ENCODE measurements around the gene DCAF15. TPM values are rescaled to one million over a fixed set of nuclear protein-coding genes. Genes with fewer than 3 reads are reported as not detected.

DCAF15 gene, protein sequence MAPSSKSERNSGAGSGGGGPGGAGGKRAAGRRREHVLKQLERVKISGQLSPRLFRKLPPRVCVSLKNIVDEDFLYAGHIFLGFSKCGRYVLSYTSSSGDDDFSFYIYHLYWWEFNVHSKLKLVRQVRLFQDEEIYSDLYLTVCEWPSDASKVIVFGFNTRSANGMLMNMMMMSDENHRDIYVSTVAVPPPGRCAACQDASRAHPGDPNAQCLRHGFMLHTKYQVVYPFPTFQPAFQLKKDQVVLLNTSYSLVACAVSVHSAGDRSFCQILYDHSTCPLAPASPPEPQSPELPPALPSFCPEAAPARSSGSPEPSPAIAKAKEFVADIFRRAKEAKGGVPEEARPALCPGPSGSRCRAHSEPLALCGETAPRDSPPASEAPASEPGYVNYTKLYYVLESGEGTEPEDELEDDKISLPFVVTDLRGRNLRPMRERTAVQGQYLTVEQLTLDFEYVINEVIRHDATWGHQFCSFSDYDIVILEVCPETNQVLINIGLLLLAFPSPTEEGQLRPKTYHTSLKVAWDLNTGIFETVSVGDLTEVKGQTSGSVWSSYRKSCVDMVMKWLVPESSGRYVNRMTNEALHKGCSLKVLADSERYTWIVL
- 6.3 and 8.2 TPM in 2 replicates for total RNA-seq

DNA sequence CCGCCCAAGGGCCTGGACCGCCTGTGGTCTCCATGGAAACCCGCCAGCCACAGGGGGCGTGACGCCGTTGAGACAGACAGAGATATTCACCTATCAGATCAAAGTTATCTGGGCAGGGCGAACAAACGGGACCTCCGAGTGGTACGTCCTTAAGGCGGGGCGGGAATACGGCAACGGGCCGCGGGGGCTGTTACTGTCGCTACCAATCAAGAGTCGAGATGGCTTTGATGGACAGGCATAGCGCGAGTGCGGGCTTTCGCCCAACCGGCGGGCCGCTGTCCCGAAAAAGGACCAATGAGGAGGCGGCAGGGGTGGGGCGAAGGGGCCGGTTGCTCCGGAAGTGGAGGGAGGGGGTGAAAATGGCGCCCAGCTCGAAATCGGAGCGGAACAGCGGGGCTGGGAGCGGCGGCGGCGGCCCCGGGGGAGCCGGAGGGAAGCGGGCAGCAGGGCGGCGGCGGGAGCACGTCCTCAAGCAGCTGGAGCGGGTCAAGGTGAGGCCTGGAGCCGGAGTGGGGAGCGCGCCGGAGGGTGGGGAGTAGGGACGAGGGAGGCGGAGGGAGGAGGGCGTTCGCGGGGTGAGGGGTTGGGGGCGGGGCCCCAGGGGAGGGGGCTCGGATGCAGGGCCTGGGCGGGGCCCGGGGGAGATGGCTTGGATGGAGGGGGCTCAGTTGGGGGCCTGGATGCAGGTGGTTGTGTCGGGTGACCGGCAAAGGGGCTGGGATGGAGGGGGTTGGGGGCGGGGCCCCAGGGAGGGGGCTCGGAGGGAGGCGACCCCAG, at the start of gene DCAF15:
TSS of gene DCAF15 (plus strand) at position 356 of the 777 bp plus-strand sequence. CDS start at position 360, 4 bp downstream.
- DNase-seq (ENCODE audit: low read depth) (peak; percentile 97), FAIRE-seq (peak; percentile 18)
- Histone ChIP-seq H3K36me3 (ENCODE audit: control insufficient read depth, insufficient read depth, low read length) (peaks cover 13% of the 10 kb centered on the region), H3K27me3 (ENCODE audit: control insufficient read depth, insufficient read depth, low read length) (no peaks in the 10 kb centered on the region), H3K4me3 (ENCODE audit: low read depth, low read length) (peak within 1 kb of the TSS; percentile 78)
- TF ChIP-seq, protein P1, sequence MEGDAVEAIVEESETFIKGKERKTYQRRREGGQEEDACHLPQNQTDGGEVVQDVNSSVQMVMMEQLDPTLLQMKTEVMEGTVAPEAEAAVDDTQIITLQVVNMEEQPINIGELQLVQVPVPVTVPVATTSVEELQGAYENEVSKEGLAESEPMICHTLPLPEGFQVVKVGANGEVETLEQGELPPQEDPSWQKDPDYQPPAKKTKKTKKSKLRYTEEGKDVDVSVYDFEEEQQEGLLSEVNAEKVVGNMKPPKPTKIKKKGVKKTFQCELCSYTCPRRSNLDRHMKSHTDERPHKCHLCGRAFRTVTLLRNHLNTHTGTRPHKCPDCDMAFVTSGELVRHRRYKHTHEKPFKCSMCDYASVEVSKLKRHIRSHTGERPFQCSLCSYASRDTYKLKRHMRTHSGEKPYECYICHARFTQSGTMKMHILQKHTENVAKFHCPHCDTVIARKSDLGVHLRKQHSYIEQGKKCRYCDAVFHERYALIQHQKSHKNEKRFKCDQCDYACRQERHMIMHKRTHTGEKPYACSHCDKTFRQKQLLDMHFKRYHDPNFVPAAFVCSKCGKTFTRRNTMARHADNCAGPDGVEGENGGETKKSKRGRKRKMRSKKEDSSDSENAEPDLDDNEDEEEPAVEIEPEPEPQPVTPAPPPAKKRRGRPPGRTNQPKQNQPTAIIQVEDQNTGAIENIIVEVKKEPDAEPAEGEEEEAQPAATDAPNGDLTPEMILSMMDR (IDR thresholded peaks at IDR 0.05; ENCODE audit: insufficient read depth, low read length, severe bottlenecking) = no peak

- no peak overlapping the region for H3K4me3 ChIP-seq (ENCODE audit: low read depth, low read length)
- no peak for DNase-seq (ENCODE audit: low read depth)
- TF ChIP-seq, protein P1 (IDR thresholded peaks at IDR 0.05; ENCODE audit: insufficient read depth, low read length, severe bottlenecking) = peak; percentile 13
- FAIRE-seq = no peak
- no peaks in the 10 kb centered on the region for H3K36me3 ChIP-seq (ENCODE audit: control insufficient read depth, insufficient read depth, low read length)
- no peaks in the 10 kb centered on the region for H3K27me3 ChIP-seq (ENCODE audit: control insufficient read depth, insufficient read depth, low read length)
Observed at GRCh38 chr19:13902993-13903555, 49.2 kb upstream of the DCAF15 start.

DNA sequence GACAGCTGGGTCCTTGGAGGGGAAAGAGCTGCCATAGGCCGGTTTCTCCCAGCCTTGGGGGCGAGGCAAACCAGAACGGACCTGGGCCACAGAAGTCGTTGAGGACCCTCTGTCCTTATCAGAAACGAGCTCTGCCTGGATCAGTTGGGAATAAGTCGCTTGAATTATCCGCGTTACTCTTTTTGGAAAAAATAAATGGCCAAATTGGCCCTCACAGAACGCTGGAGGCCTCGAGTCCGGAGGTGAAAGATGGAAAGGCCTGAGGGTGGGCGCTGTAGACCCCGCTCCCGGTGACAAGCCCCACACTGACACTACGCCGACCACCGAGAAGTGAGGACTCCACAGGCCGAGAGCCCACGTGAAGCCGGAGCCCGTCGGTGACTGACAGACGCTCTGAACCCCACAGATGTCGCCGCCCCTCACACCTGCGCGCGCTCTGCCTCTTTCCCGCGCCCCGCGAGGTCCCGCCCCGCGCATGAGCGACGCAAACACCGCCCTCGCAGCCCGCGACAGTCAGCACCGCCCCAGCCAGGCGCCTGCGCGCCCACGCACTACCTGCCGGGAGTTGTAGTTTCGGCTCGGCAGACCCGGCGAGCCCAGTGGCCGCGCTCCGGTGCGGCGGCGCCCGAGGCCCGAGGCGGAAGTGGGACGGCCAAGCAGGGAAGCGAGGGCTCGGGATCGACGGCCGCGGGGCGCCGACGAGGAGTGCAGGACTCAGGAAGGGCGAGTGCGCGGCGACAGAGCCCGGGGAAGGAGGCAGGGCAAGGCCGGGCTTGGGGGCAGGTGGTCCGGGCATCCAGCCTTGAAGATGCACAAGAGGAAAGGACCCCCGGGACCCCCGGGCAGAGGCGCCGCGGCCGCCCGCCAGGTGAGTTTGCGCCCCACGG, 46.4 kb upstream of the DCAF15 start, which contains the start of the genes BRME1 and CC2D1A:
TSS of gene BRME1 (minus strand) at position 484 of the 887 bp plus-strand sequence. CDS start 1,225 bp downstream, outside the sequence.
TSS of gene CC2D1A (plus strand) at position 568 of the 887 bp plus-strand sequence. CDS start at position 809, 241 bp downstream.
- TF ChIP-seq, protein P1 (IDR thresholded peaks at IDR 0.05; ENCODE audit: insufficient read depth, low read length, severe bottlenecking) = no peak
- H3K27me3 ChIP-seq (ENCODE audit: control insufficient read depth, insufficient read depth, low read length) = no peaks in the 10 kb centered on the region
- peaks cover 2% of the 10 kb centered on the region for H3K36me3 ChIP-seq (ENCODE audit: control insufficient read depth, insufficient read depth, low read length)
- H3K4me3 ChIP-seq (ENCODE audit: low read depth, low read length) = peak within 1 kb of the TSS; percentile 76
- FAIRE-seq = no peak
- peak; percentile 77 for DNase-seq (ENCODE audit: low read depth)

GRCh38 chr19:13906521-13906904, 45.8 kb upstream of the DCAF15 start:
- peak overlapping the region; percentile 76 for H3K4me3 ChIP-seq (ENCODE audit: low read depth, low read length)
- TF ChIP-seq, protein P1 (IDR thresholded peaks at IDR 0.05; ENCODE audit: insufficient read depth, low read length, severe bottlenecking) = no peak
- FAIRE-seq (no peak), DNase-seq (ENCODE audit: low read depth) (no peak)
- no peaks in the 10 kb centered on the region for H3K27me3 ChIP-seq (ENCODE audit: control insufficient read depth, insufficient read depth, low read length)
- peaks cover 2% of the 10 kb centered on the region for H3K36me3 ChIP-seq (ENCODE audit: control insufficient read depth, insufficient read depth, low read length)

DNA sequence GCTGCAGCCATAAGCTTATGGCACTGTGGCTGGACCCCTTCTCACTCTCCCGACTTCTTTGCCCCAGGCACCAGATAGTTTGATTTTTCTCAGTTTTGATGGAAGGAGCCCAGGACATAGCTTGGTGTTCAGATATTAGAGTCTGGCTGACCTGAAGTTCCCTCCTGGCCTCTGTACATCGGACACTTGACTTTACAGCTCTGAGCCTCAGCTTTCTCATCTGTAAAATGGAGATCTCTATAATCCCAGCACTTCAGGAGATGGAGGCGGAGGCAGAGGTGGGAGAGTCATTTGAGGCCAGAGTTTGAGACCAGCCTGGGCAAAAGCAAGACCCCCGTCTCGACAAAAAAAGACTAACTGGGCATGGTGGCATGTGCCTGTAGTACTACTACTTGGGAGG, 45.4 kb upstream of the DCAF15 start:
- Histone ChIP-seq H3K36me3 (ENCODE audit: control insufficient read depth, insufficient read depth, low read length) (peaks cover 2% of the 10 kb centered on the region), H3K27me3 (ENCODE audit: control insufficient read depth, insufficient read depth, low read length) (no peaks in the 10 kb centered on the region), H3K4me3 (ENCODE audit: low read depth, low read length) (peak overlapping the region; percentile 76)
- no peak for FAIRE-seq
- DNase-seq (ENCODE audit: low read depth) = no peak
- TF ChIP-seq, protein P1 (IDR thresholded peaks at IDR 0.05; ENCODE audit: insufficient read depth, low read length, severe bottlenecking) = no peak
